A549 (cell line): ENCODE results near the gene NPR3. TPM values are rescaled to one million over a fixed set of nuclear protein-coding genes. Genes with fewer than 3 reads are reported as not detected.

Source experiments
- ATAC-seq, 2 experiments: fragments of 200-7000 bp in 1 of 2; fragments of >200 bp in 1 of 2; cut with Nextera tagmentation in 1 of 2; cut with Tn5 transposase in 1 of 2; 3 replicates each; pipeline versions ENCODE4 v1.8.0 to v1.9.1; 2018 to 2020; ENCODE audit warnings: mild to moderate bottlenecking in 1 of 2, moderate library complexity in 1 of 2
- CTCF ChIA-PET: fragments of 300-600 bp; sonication (Branson Sonifier 250); formaldehyde crosslinking; extraction: SDS; loops from one replicate; lab custom pipeline; 2021; ENCODE audit warnings: antibody characterized with exemption, inconsistent platforms; lab: Yijun Ruan, JAX
- POLR2A ChIA-PET: fragments of 350-600 bp; formaldehyde crosslinking; extraction: SDS; loops from one replicate; lab custom pipeline; 2021; ENCODE audit warnings: antibody characterized with exemption, inconsistent platforms; lab: Yijun Ruan, JAX
- DNase-seq, 2 experiments: peaks; one replicate each; pipeline versions ENCODE4 v3.0.0 to v3.0.0-alpha.2; 2011 to 2016; ENCODE audit warnings: low read depth in 1 of 2, low spot score in 1 of 2
- FAIRE-seq: peaks from 2 replicates; lab custom pipeline; 2011; peaks lifted over from hg19 to GRCh38; lab: Jason Lieb, UNC
- H3K27ac ChIP-seq, 2 experiments: fragments of >200 bp; sonication (Bioruptor Twin); formaldehyde crosslinking; 3 replicates each; pipeline ENCODE4 v1.5.1; 2016 to 2017
- H3K4me1 ChIP-seq: fragments of >200 bp; sonication (Bioruptor Twin); formaldehyde crosslinking; 3 replicates; pipeline ENCODE4 v1.6.1; 2016
- H3K4me2 ChIP-seq: fragments of >200 bp; sonication (Bioruptor Twin); formaldehyde crosslinking; 3 replicates; pipeline ENCODE4 v1.6.1; 2016
- H3K4me3 ChIP-seq: fragments of >200 bp; sonication (Bioruptor Twin); formaldehyde crosslinking; 3 replicates; pipeline ENCODE4 v1.5.1; 2016
- H3K9me3 ChIP-seq: fragments of >200 bp; sonication (Bioruptor Twin); formaldehyde crosslinking; 3 replicates; pipeline ENCODE4 v1.6.1; 2016
- ATOH8 ChIP-seq: fragments of 250-450 bp; sonication (Bioruptor Pico); IDR thresholded peaks from 2 replicates; pipeline ENCODE4 v1.5.0; 2020; ENCODE audit warnings: low read depth, mild to moderate bottlenecking, moderate library complexity
- CBX2 ChIP-seq: fragments of 200-600 bp; sonication (generic); IDR thresholded peaks from 2 replicates; pipeline ENCODE4 v1.6.1; 2016; ENCODE audit warnings: low read depth, mild to moderate bottlenecking, borderline replicate concordance
- CHD4 ChIP-seq: fragments of 200-600 bp; sonication (generic); IDR thresholded peaks from 2 replicates; pipeline ENCODE4 v1.6.1; 2016; ENCODE audit warnings: antibody characterized with exemption, mild to moderate bottlenecking, borderline replicate concordance
- E2F6 ChIP-seq: IDR thresholded peaks from 2 replicates; pipeline ENCODE4 v1.6.1; 2012; ENCODE audit warnings: low read depth, borderline replicate concordance
- ELK1 ChIP-seq: fragments of 150-350 bp; IDR thresholded peaks from 2 replicates; pipeline ENCODE4 v1.6.1; 2014; ENCODE audit warnings: low read depth, mild to moderate bottlenecking, low read length
- FOSL2 ChIP-seq, 2 experiments: fragments of 450-650 bp in 1 of 2; fragments of >200 bp in 1 of 2; sonication (Bioruptor Twin) in 1 of 2; formaldehyde crosslinking; IDR thresholded peaks; 2 replicates each; pipeline versions ENCODE4 v1.5.0 to v1.6.1; 2016 to 2020; ENCODE audit warnings: mild to moderate bottlenecking in 1 of 2, moderate library complexity in 1 of 2
- HES2 ChIP-seq: fragments of >200 bp; sonication (Bioruptor Twin); formaldehyde crosslinking; IDR thresholded peaks from 2 replicates; pipeline ENCODE4 v1.6.1; 2016
- HEYL ChIP-seq: fragments of 250-450 bp; sonication (Bioruptor Pico); IDR thresholded peaks from 2 replicates; pipeline ENCODE4 v1.8.0; 2021; ENCODE audit warnings: mild to moderate bottlenecking, moderate library complexity
- HOXA7 ChIP-seq: fragments of 250-450 bp; sonication (Bioruptor Pico); IDR thresholded peaks from 2 replicates; pipeline ENCODE4 v1.5.0; 2020; ENCODE audit warnings: mild to moderate bottlenecking, moderate library complexity
- KDM1A ChIP-seq: fragments of 200-600 bp; sonication (generic); IDR thresholded peaks from 2 replicates; pipeline ENCODE4 v1.6.1; 2016; ENCODE audit warnings: low read depth, mild to moderate bottlenecking
- MAX ChIP-seq: IDR thresholded peaks from 2 replicates; pipeline ENCODE4 v1.6.1; 2012
- NR3C1 ChIP-seq: fragments of >200 bp; sonication (Bioruptor Twin); formaldehyde crosslinking; IDR thresholded peaks from 3 replicates; pipeline ENCODE4 v1.6.1; 2017
- PHF8 ChIP-seq: fragments of 200-600 bp; sonication (generic); IDR thresholded peaks from 2 replicates; pipeline ENCODE4 v1.6.1; 2016; ENCODE audit warnings: low read depth, mild to moderate bottlenecking, antibody characterized with exemption, moderate library complexity, borderline replicate concordance
- POLR2A ChIP-seq: IDR thresholded peaks from 2 replicates; pipeline ENCODE4 v1.6.1; 2012; ENCODE audit warnings: mild to moderate bottlenecking, low read length
- RARB ChIP-seq: fragments of 250-450 bp; sonication (Bioruptor Pico); IDR thresholded peaks from 2 replicates; pipeline ENCODE4 v1.8.0; 2021; ENCODE audit warnings: mild to moderate bottlenecking, moderate library complexity
- RCOR1 ChIP-seq: fragments of 150-350 bp; IDR thresholded peaks from 2 replicates; pipeline ENCODE4 v1.6.1; 2014; ENCODE audit warnings: antibody characterized with exemption, low read length, low read depth
- REST ChIP-seq: fragments of 200-600 bp; sonication (generic); IDR thresholded peaks from 2 replicates; pipeline ENCODE4 v1.6.1; 2016; ENCODE audit warnings: antibody characterized with exemption, mild to moderate bottlenecking, moderate library complexity
- RFX5 ChIP-seq: fragments of 450-650 bp; IDR thresholded peaks from 2 replicates; pipeline ENCODE4 v1.7.1; 2014; ENCODE audit warnings: antibody characterized with exemption, mild to moderate bottlenecking, moderate library complexity
- RNF2 ChIP-seq: fragments of 200-600 bp; sonication (generic); IDR thresholded peaks from 2 replicates; pipeline ENCODE4 v1.6.1; 2016; ENCODE audit warnings: low read depth, mild to moderate bottlenecking, antibody characterized with exemption, moderate library complexity, borderline replicate concordance
- SMC3 ChIP-seq: fragments of >200 bp; sonication (Bioruptor Twin); formaldehyde crosslinking; IDR thresholded peaks from 3 replicates; pipeline ENCODE4 v1.6.1; 2018; ENCODE audit warnings: inconsistent platforms
- SREBF2 ChIP-seq: fragments of 450-650 bp; IDR thresholded peaks from 2 replicates; pipeline ENCODE4 v1.6.1; 2014; ENCODE audit warnings: mild to moderate bottlenecking, moderate library complexity
- TFCP2L1 ChIP-seq: fragments of 250-450 bp; sonication (Bioruptor Pico); IDR thresholded peaks from 2 replicates; pipeline ENCODE4 v1.5.0; 2021; ENCODE audit warnings: mild to moderate bottlenecking
- ZC3H11A ChIP-seq: fragments of 450-650 bp; IDR thresholded peaks from 2 replicates; pipeline ENCODE4 v1.6.1; 2014; ENCODE audit warnings: antibody characterized with exemption, mild to moderate bottlenecking
- ZSCAN20 ChIP-seq: fragments of 250-450 bp; sonication (Bioruptor Pico); IDR thresholded peaks from 2 replicates; pipeline ENCODE4 v1.8.0; 2022; ENCODE audit warnings: mild to moderate bottlenecking, moderate library complexity
- WGBS: methylation state at CpG from one replicate; pipeline ENCODE4 v1.1.6; 2017; ENCODE audit errors: missing lambda C conversion rate; 5-methylcytosine and 5-hydroxymethylcytosine counted together
- polyA plus RNA-seq, 4 experiments: library from polyadenylated mRNA; depleted of rRNA in 3 of 4; stranded (reverse); fragments of >200 nt; fragmentation: RNase III in 1 of 4; extraction: RNeasy Plus Mini Kit Qiagen cat#74134 plus additional on column Dnase treatment in 1 of 4; gene quantifications; 2 replicates in 3 of 4; 3 replicates in 1 of 4; pipeline ENCODE4 v1.2.3, GENCODE V29; 2011 to 2017

NPR3 gene
- polyA plus RNA-seq, 2 of the 4 experiments (the other 2 are of a cell fraction) = 16.4 to 18.6 TPM

GRCh38 chr5:32810804-32811203, 99.7 kb downstream of the NPR3 start:
- no peak overlapping the region for H3K4me2 ChIP-seq
- ATAC-seq (no peak), DNase-seq (no peak), FAIRE-seq (no peak)
- H3K4me1 ChIP-seq = peaks cover 20% of the 10 kb centered on the region
- H3K4me3 ChIP-seq = no peak overlapping the region
- POLR2A ChIA-PET = no interaction called here
- TF ChIP-seq TFCP2L1 (CRISPR knock-in tag) (no peak), CHD4 (no peak), SREBF2 (no peak), RFX5 (no peak), ZC3H11A (no peak), RARB (CRISPR knock-in tag) (no peak), HES2 (no peak), RCOR1 (no peak)
- CTCF ChIA-PET = interaction anchor here (1.0 kb wide), 1 partner anchor 8 kb away, joined by 3 read pairs; no protein-coding TSS in a partner anchor
- 21% methylated on average over 2 of the region's 2 CpGs for WGBS
- H3K9me3 ChIP-seq = 0 out of 3 replicates have a peak, but pooled peaks cover 3% of the 10 kb centered on the region
- no peak overlapping the region for H3K27ac ChIP-seq

GRCh38 chr5:32812399-32812798, 101.3 kb downstream of the NPR3 start:
- Histone ChIP-seq H3K4me2 (no peak overlapping the region), H3K4me3 (no peak overlapping the region), H3K27ac (no peak overlapping the region), H3K9me3 (0 out of 3 replicates have a peak, but pooled peaks cover 3% of the 10 kb centered on the region), H3K4me1 (peaks cover 10% of the 10 kb centered on the region; the same call in 2 of the 3 replicates)
- TF ChIP-seq HOXA7 (no peak), HEYL (CRISPR knock-in tag) (no peak), KDM1A (no peak), FOSL2 (IDR thresholded peaks at IDR 0.05) (no peak), FOSL2 (CRISPR knock-in tag; IDR thresholded peaks at IDR 0.05) (no peak), PHF8 (no peak)
- no peak for ATAC-seq
- POLR2A ChIA-PET = no interaction called here
- FAIRE-seq = no peak
- DNase-seq = no peak
- WGBS = 73% methylated on average over 5 of the region's 5 CpGs
- CTCF ChIA-PET = interaction anchor here (1.0 to 1.3 kb wide), 2 partner anchors 21 to 104 kb away, joined by 3 read pairs; no protein-coding TSS in a partner anchor

- Histone ChIP-seq H3K9me3 (0 out of 3 replicates have a peak, but pooled peaks cover 3% of the 10 kb centered on the region), H3K4me1 (peaks cover 10% of the 10 kb centered on the region; the same call in 2 of the 3 replicates), H3K4me2 (no peak overlapping the region), H3K27ac (no peak overlapping the region; a peak in 1 of 6 replicates), H3K4me3 (no peak overlapping the region)
- ChIA-PET POLR2A (interaction anchor here (1.0 kb wide), 1 partner anchor 8 kb away, joined by 3 read pairs; no protein-coding TSS in a partner anchor), CTCF (no interaction called here)
- no peak for TF ChIP-seq SREBF2
- TF ChIP-seq NR3C1 = no peak
- TF ChIP-seq ZSCAN20 (CRISPR knock-in tag) = no peak
- TF ChIP-seq ELK1 = no peak
- TF ChIP-seq E2F6 = no peak
- no peak for TF ChIP-seq POLR2A
- TF ChIP-seq TFCP2L1 (CRISPR knock-in tag) = no peak
- TF ChIP-seq CBX2 = no peak
- TF ChIP-seq RNF2 = no peak
- no peak for TF ChIP-seq REST
- TF ChIP-seq ATOH8 (CRISPR knock-in tag) = no peak
- no peak for TF ChIP-seq MAX
- no peak for TF ChIP-seq SMC3
- ATAC-seq (no peak), DNase-seq (no peak), FAIRE-seq (no peak)
These were observed 103.0 kb downstream of the NPR3 start for GRCh38 chr5:32814141-32814540.
